ENCODE data around the gene PHF3. TPM values are rescaled to one million over a fixed set of nuclear protein-coding genes. Genes with fewer than 3 reads are reported as not detected.
"Not testable (repeated sequence)": the region's sequence is repeated elsewhere in the genome, so short reads cannot be mapped to it uniquely, and the experiment has no call there.

The PHF3 gene
- total RNA-seq, 2 donors from 2014 or later, result 34.8 to 48.9 TPM

- peaks cover 11% of the 10 kb centered on the region for H3K36me3 Mint-ChIP-seq
- peaks cover 0 to 3% of the 10 kb centered on the region in 2 donors for H3K4me1 Mint-ChIP-seq (ENCODE audit: low read depth in 2 of 2)
- H3K9me3 Mint-ChIP-seq, result peaks cover 8% of the 10 kb centered on the region
- DNase-seq (ENCODE audit: low spot score) (no peak), ATAC-seq (no peak)
- H3K27me3 Mint-ChIP-seq, result peaks cover 3 to 14% of the 10 kb centered on the region in 2 donors
- no peak overlapping the region for H3K4me3 Mint-ChIP-seq
- no peak overlapping the region for H3K27ac Mint-ChIP-seq
These were observed 108.1 kb downstream of the PHF3 start for GRCh38 chr6:63743691-63744090.

- H3K27ac Mint-ChIP-seq, result no peak overlapping the region
- no peak overlapping the region for H3K4me3 Mint-ChIP-seq
- H3K9me3 Mint-ChIP-seq, result peaks cover 11% of the 10 kb centered on the region
- H3K27me3 Mint-ChIP-seq, result peaks cover 3 to 20% of the 10 kb centered on the region in 2 donors
- no peak for DNase-seq (ENCODE audit: low spot score)
- no peak for ATAC-seq
- H3K4me1 Mint-ChIP-seq (ENCODE audit: low read depth in 2 of 2), result peaks cover 0 to 3% of the 10 kb centered on the region in 2 donors
- H3K36me3 Mint-ChIP-seq, result peaks cover 16% of the 10 kb centered on the region
These were observed 109.2 kb downstream of the PHF3 start for GRCh38 chr6:63744810-63745209.

- H3K27ac Mint-ChIP-seq, result no peak overlapping the region
- DNase-seq (ENCODE audit: low spot score), result no peak
- peaks cover 11% of the 10 kb centered on the region for H3K9me3 Mint-ChIP-seq
These were observed 110.2 kb downstream of the PHF3 start for GRCh38 chr6:63745784-63746183.

DNA sequence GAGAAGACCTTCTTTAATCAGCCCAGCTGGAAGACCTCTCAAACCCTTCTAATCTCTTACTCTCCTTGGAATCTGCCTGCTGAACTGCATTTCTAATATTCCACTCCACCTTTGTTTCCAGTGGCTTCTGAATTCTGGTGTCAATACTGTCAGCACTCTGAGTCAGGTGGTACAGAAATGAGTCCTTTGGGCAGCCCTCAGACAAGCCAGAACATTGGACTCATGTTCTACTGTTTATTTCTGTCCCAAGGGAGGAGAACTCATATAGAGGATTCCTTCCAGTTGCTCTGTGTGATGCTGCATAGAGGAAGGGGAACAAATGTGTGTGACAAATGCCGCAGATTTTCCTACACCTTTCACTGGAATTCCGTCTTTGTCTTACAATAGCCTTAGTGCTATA is 114.8 kb downstream of the PHF3 start:
- H3K27me3 Mint-ChIP-seq, result peaks cover 3 to 20% of the 10 kb centered on the region in 2 donors
- DNase-seq (ENCODE audit: low spot score), result no peak
- no peaks in the 10 kb centered on the region for H3K4me1 Mint-ChIP-seq (ENCODE audit: low read depth in 2 of 2)
- ATAC-seq, result no peak
- H3K9me3 Mint-ChIP-seq, result peaks cover 11% of the 10 kb centered on the region
- no peak overlapping the region for H3K27ac Mint-ChIP-seq
- peaks cover 17% of the 10 kb centered on the region for H3K36me3 Mint-ChIP-seq
- no peak overlapping the region for H3K4me3 Mint-ChIP-seq

More at GRCh38 chr6:63745784-63746183, 110.2 kb downstream of the PHF3 start:
- Mint-ChIP-seq H3K36me3 (peaks cover 16% of the 10 kb centered on the region), H3K4me1 (ENCODE audit: low read depth in 2 of 2) (no peaks in the 10 kb centered on the region), H3K4me3 (no peak overlapping the region), H3K27me3 (peaks cover 3 to 20% of the 10 kb centered on the region in 2 donors)
- no peak for ATAC-seq

- not testable (repeated sequence) for H3K4me3 Mint-ChIP-seq; H3K27ac Mint-ChIP-seq; H3K27me3 Mint-ChIP-seq; H3K9me3 Mint-ChIP-seq; ATAC-seq; H3K4me1 Mint-ChIP-seq (ENCODE audit: low read depth in 2 of 2); DNase-seq (ENCODE audit: low spot score)
- peaks cover 24% of the 10 kb centered on the region for H3K36me3 Mint-ChIP-seq
These were observed 121.7 kb downstream of the PHF3 start for GRCh38 chr6:63757275-63757674.

GRCh38 chr6:63757826-63758225 is 122.2 kb downstream of the PHF3 start:
- H3K9me3 Mint-ChIP-seq, result peaks cover 8% of the 10 kb centered on the region
- DNase-seq (ENCODE audit: low spot score) (no peak), ATAC-seq (no peak)
- no peak overlapping the region for H3K4me3 Mint-ChIP-seq
- H3K4me1 Mint-ChIP-seq (ENCODE audit: low read depth in 2 of 2), result no peaks in the 10 kb centered on the region
- no peaks in the 10 kb centered on the region for H3K27me3 Mint-ChIP-seq
- H3K27ac Mint-ChIP-seq, result no peak overlapping the region
- H3K36me3 Mint-ChIP-seq, result peaks cover 24% of the 10 kb centered on the region

- ATAC-seq (no peak), DNase-seq (ENCODE audit: low spot score) (no peak)
- Mint-ChIP-seq H3K27me3 (no peaks in the 10 kb centered on the region), H3K4me1 (ENCODE audit: low read depth in 2 of 2) (peaks cover 0 to 2% of the 10 kb centered on the region in 2 donors), H3K4me3 (no peak overlapping the region), H3K36me3 (peaks cover 24% of the 10 kb centered on the region), H3K27ac (no peak overlapping the region), H3K9me3 (peaks cover 8% of the 10 kb centered on the region)
These were observed 124.1 kb downstream of the PHF3 start for GRCh38 chr6:63759605-63760105.

GRCh38 chr6:63760199-63760598 is 124.6 kb downstream of the PHF3 start:
- H3K9me3 Mint-ChIP-seq, result peaks cover 8% of the 10 kb centered on the region
- DNase-seq (ENCODE audit: low spot score) (no peak), ATAC-seq (no peak)
- no peak overlapping the region for H3K27ac Mint-ChIP-seq
- peaks cover 24% of the 10 kb centered on the region for H3K36me3 Mint-ChIP-seq
- H3K4me3 Mint-ChIP-seq, result no peak overlapping the region
- no peaks in the 10 kb centered on the region for H3K27me3 Mint-ChIP-seq
- peaks cover 0 to 2% of the 10 kb centered on the region in 2 donors for H3K4me1 Mint-ChIP-seq (ENCODE audit: low read depth in 2 of 2)

GRCh38 chr6:63764318-63764916 is 128.8 kb downstream of the PHF3 start:
- H3K4me1 Mint-ChIP-seq (ENCODE audit: low read depth in 2 of 2), result peaks cover 0 to 2% of the 10 kb centered on the region in 2 donors
- peaks cover 3 to 6% of the 10 kb centered on the region in 2 donors for H3K27me3 Mint-ChIP-seq
- no peaks in the 10 kb centered on the region for H3K36me3 Mint-ChIP-seq
- no peaks in the 10 kb centered on the region for H3K9me3 Mint-ChIP-seq
- ATAC-seq (no peak), DNase-seq (ENCODE audit: low spot score) (no peak)
- no peak overlapping the region for H3K4me3 Mint-ChIP-seq
- H3K27ac Mint-ChIP-seq, result no peak overlapping the region

Other genes starting within 250 kb of the PHF3 start
- 10 to 100 TPM; 66.4 to 71.3 TPM for gene PTP4A1, start 63.3 kb upstream of the PHF3 start, total RNA-seq

Measured in natural killer cell treated with Interleukin-12 subunit alpha and Interleukin-12 subunit beta and Interleukin-15 and Interleukin-18, amount 100 ng/mL, for 72 hours (primary cell).